Activated CD8-positive, alpha-beta memory T cell treated with anti-CD3 and anti-CD28 coated beads, Interleukin-2, amount 50 U/mL, for 1 hour (primary cell): Measurements from ENCODE around the gene MGLL.
"Not testable (repeated sequence)": the region's sequence is repeated elsewhere in the genome, so short reads cannot be mapped to it uniquely, and the experiment has no call there.

ENCODE experiments used
- DNase-seq: peaks from one replicate; pipeline ENCODE4 v3.0.0-alpha.2; 2020; ENCODE audit errors: extremely low read depth

Gene MGLL

GRCh38 chr3:127708837-127709236 lies 113.5 kb downstream of the MGLL start:
- DNase-seq: no peak

- no peak for DNase-seq
These were observed 114.4 kb downstream of the MGLL start for GRCh38 chr3:127707851-127708411.

GRCh38 chr3:127706785-127707351 lies 115.4 kb downstream of the MGLL start:
- DNase-seq: no peak

GRCh38 chr3:127706312-127706711 lies 116.0 kb downstream of the MGLL start:
- DNase-seq: no peak

- not testable (repeated sequence) for DNase-seq
These were observed 117.5 kb downstream of the MGLL start for GRCh38 chr3:127704840-127705239.

- DNase-seq: no peak
These were observed 120.2 kb downstream of the MGLL start for GRCh38 chr3:127702151-127702578.

- no peak for DNase-seq
These were observed 120.9 kb downstream of the MGLL start for GRCh38 chr3:127701280-127701911.

GRCh38 chr3:127700406-127700805 lies 121.9 kb downstream of the MGLL start:
- DNase-seq: no peak

- DNase-seq: no peak
These were observed 122.7 kb downstream of the MGLL start for GRCh38 chr3:127699416-127700300.

GRCh38 chr3:127698691-127699415 lies 123.5 kb downstream of the MGLL start:
- DNase-seq: no peak

- no peak for DNase-seq
These were observed 124.0 kb downstream of the MGLL start for GRCh38 chr3:127698286-127698685.

GRCh38 chr3:127697551-127698240 lies 124.6 kb downstream of the MGLL start:
- DNase-seq: no peak

- DNase-seq: no peak
These were observed 127.7 kb downstream of the MGLL start for GRCh38 chr3:127694467-127695215.

GRCh38 chr3:127693336-127693843 lies 128.9 kb downstream of the MGLL start:
- DNase-seq: no peak

GRCh38 chr3:127692501-127693335 lies 129.6 kb downstream of the MGLL start:
- DNase-seq: no peak

GRCh38 chr3:127691974-127692373 lies 130.3 kb downstream of the MGLL start:
- DNase-seq: no peak

- no peak for DNase-seq
These were observed 130.8 kb downstream of the MGLL start for GRCh38 chr3:127691489-127691888.

GRCh38 chr3:127690823-127691452 lies 131.4 kb downstream of the MGLL start:
- DNase-seq: no peak

- no peak for DNase-seq
These were observed 132.2 kb downstream of the MGLL start for GRCh38 chr3:127690106-127690505.
